Neural progenitor cell (in vitro differentiated cells): ENCODE data around the gene ARHGAP26. TPM values are rescaled to one million over a fixed set of nuclear protein-coding genes. Genes with fewer than 3 reads are reported as not detected.

Experiments
- DNase-seq: peaks from one replicate; pipeline ENCODE4 v3.0.0-alpha.2; 2016; ENCODE audit warnings: low spot score
- H2AFZ ChIP-seq: fragments of 200-600 bp; sonication (generic); replicated peaks from 2 replicates; pipeline ENCODE4 v1.6.1; 2016; ENCODE audit warnings: antibody characterized with exemption
- H3F3A ChIP-seq: fragments of 200-600 bp; sonication (generic); 2 replicates; pipeline ENCODE4 v1.6.1; 2016; ENCODE audit warnings: antibody characterized with exemption, low read depth
- H3K27ac ChIP-seq: fragments of 200-600 bp; sonication (generic); 2 replicates; pipeline ENCODE4 v1.5.1; 2016; ENCODE audit warnings: mild to moderate bottlenecking
- H3K27me3 ChIP-seq: fragments of 200-600 bp; sonication (generic); 2 replicates; pipeline ENCODE4 v1.6.1; 2016; ENCODE audit warnings: mild to moderate bottlenecking, moderate library complexity
- H3K36me3 ChIP-seq: fragments of 200-600 bp; sonication (generic); 2 replicates; pipeline ENCODE4 v1.5.1; 2016
- H3K4me1 ChIP-seq: fragments of 200-600 bp; sonication (generic); 2 replicates; pipeline ENCODE4 v1.6.1; 2016; ENCODE audit warnings: mixed run types
- H3K4me2 ChIP-seq: fragments of 200-600 bp; sonication (generic); 2 replicates; pipeline ENCODE4 v1.6.1; 2016
- H3K4me3 ChIP-seq: fragments of 200-600 bp; sonication (generic); 2 replicates; pipeline ENCODE4 v1.5.1; 2016
- H3K79me2 ChIP-seq: fragments of 200-600 bp; sonication (generic); 2 replicates; pipeline ENCODE4 v1.6.1; 2016; ENCODE audit warnings: low read depth
- H3K9ac ChIP-seq: fragments of 200-600 bp; sonication (generic); 2 replicates; pipeline ENCODE4 v1.6.1; 2016
- H3K9me3 ChIP-seq: fragments of 200-600 bp; sonication (generic); 2 replicates; pipeline ENCODE4 v1.5.1; 2016; ENCODE audit warnings: low read depth
- H4K20me1 ChIP-seq: fragments of 200-600 bp; sonication (generic); 2 replicates; pipeline ENCODE4 v1.6.1; 2016; ENCODE audit warnings: low read depth
- H3K27ac Mint-ChIP-seq: 3 replicates; pipeline ENCODE4 v1.8.0; 2021; ENCODE audit warnings: mixed read lengths
- H3K27me3 Mint-ChIP-seq: 2 replicates; pipeline ENCODE4 v1.8.0; 2022; ENCODE audit warnings: low read depth, mild to moderate bottlenecking, inconsistent platforms, moderate library complexity, mixed read lengths; ENCODE audit not compliant: insufficient read depth
- H3K36me3 Mint-ChIP-seq: 3 replicates; pipeline ENCODE4 v1.8.0; 2021; ENCODE audit warnings: mixed read lengths
- H3K4me1 Mint-ChIP-seq: 3 replicates; pipeline ENCODE4 v1.8.0; 2021; ENCODE audit warnings: mixed read lengths
- H3K4me3 Mint-ChIP-seq: 3 replicates; pipeline ENCODE4 v1.8.0; 2021; ENCODE audit warnings: mild to moderate bottlenecking, moderate library complexity, mixed read lengths
- H3K9me3 Mint-ChIP-seq: 3 replicates; pipeline ENCODE4 v1.8.0; 2020; ENCODE audit warnings: mixed read lengths
- CTCF ChIP-seq: fragments of 200-600 bp; sonication (generic); IDR thresholded peaks from 2 replicates; pipeline ENCODE4 v1.5.1; 2017; ENCODE audit warnings: antibody characterized with exemption, mild to moderate bottlenecking
- EZH2 ChIP-seq: fragments of 200-600 bp; sonication (generic); IDR thresholded peaks from 2 replicates; pipeline ENCODE4 v1.6.1; 2017; ENCODE audit warnings: antibody characterized with exemption, mild to moderate bottlenecking, moderate library complexity
- EZH2phosphoT487 ChIP-seq: fragments of 200-600 bp; sonication (generic); IDR thresholded peaks from 2 replicates; pipeline ENCODE4 v1.6.1; 2017; ENCODE audit warnings: antibody characterized with exemption
- total RNA-seq: library from RNA; depleted of rRNA; stranded (reverse); fragments of >200 nt; gene quantifications from 2 replicates; pipeline ENCODE4 v1.2.3, GENCODE V29; 2015; ENCODE audit warnings: low replicate concordance

The ARHGAP26 gene
- total RNA-seq, 1 donor from 2014 or later = 7.0 TPM

DNA sequence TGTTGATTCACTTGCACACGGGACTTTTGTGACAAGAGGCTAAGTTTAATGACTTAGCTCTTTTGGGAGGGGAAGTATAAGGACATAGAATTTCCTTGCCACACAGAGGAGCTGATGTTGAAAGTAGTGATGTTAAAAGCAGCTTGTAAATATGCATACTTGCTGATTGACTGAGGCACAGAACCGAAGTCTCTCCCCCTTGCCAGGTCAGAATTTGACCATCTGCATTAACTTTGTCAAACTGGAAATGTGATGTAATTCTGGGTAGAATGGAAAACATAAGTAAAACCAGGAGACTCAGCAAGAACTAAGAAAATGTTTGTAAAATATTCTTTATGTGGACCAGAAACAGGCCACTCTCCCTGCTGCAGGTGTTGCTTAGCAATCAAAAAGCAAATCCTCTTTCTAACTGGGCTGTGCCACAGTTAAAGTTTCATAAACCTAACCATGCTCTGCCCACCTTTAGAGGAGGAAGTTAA is 349.2 kb downstream of the ARHGAP26 start:
- Histone ChIP-seq H3K9me3 (no peaks in the 10 kb centered on the region), H4K20me1 (no peaks in the 10 kb centered on the region), H3K4me2 (no peak overlapping the region), H3K79me2 (no peaks in the 10 kb centered on the region), H3K36me3 (no peaks in the 10 kb centered on the region), H3K4me1 (peaks cover 9% of the 10 kb centered on the region), H3K9ac (no peak overlapping the region), H3K27ac (no peak overlapping the region), H3K27me3 (no peaks in the 10 kb centered on the region), H3F3A (no peaks in the 10 kb centered on the region), H3K4me3 (no peak overlapping the region), H2AFZ (no peak overlapping the region)
- Mint-ChIP-seq H3K27me3 (no peaks in the 10 kb centered on the region), H3K36me3 (peaks cover 2% of the 10 kb centered on the region), H3K9me3 (no peaks in the 10 kb centered on the region), H3K27ac (no peak overlapping the region), H3K4me3 (no peak overlapping the region), H3K4me1 (peaks cover 3% of the 10 kb centered on the region)
- TF ChIP-seq CTCF (no peak), EZH2phosphoT487 (no peak), EZH2 (no peak)
- DNase-seq = no peak

DNA sequence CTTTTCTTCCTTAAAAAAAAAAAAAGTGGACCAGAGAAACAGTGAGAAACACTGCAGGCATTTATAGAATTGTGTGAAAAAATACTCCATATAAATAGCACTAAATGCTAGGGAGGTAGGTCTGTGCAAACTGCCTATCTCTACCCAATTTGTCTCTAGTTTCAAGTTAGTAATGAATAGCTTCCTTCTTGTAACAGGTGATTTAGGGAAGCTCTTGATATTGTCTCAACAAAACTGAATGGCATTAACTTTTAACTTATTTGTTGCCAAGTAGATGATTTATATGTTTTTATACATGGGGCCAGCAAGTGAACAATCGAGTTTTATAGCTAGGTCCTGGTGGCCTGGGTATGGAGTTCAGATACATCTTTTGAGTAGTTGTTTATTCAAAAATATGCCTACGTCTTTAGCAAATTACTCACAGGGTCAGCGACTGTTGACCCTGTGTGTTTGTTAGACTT is 349.7 kb downstream of the ARHGAP26 start:
- Mint-ChIP-seq H3K36me3 (peaks cover 2% of the 10 kb centered on the region), H3K27me3 (no peaks in the 10 kb centered on the region), H3K27ac (no peak overlapping the region), H3K4me1 (peaks cover 6% of the 10 kb centered on the region), H3K9me3 (no peaks in the 10 kb centered on the region), H3K4me3 (no peak overlapping the region)
- H3K9me3 ChIP-seq = no peaks in the 10 kb centered on the region
- no peaks in the 10 kb centered on the region for H3K27me3 ChIP-seq
- no peak overlapping the region for H3K4me3 ChIP-seq
- no peak overlapping the region for H2AFZ ChIP-seq
- TF ChIP-seq EZH2phosphoT487 (no peak), CTCF (no peak), EZH2 (no peak)
- no peaks in the 10 kb centered on the region for H3K79me2 ChIP-seq
- no peaks in the 10 kb centered on the region for H4K20me1 ChIP-seq
- H3K36me3 ChIP-seq = no peaks in the 10 kb centered on the region
- no peaks in the 10 kb centered on the region for H3F3A ChIP-seq
- H3K4me2 ChIP-seq = no peak overlapping the region
- DNase-seq = no peak
- H3K4me1 ChIP-seq = peaks cover 9% of the 10 kb centered on the region
- no peak overlapping the region for H3K9ac ChIP-seq
- no peak overlapping the region for H3K27ac ChIP-seq

GRCh38 chr5:143120460-143121134 is 350.4 kb downstream of the ARHGAP26 start:
- H3K27ac ChIP-seq = no peak overlapping the region
- peaks cover 2% of the 10 kb centered on the region for H3K36me3 Mint-ChIP-seq
- no peak for DNase-seq
- H3K9ac ChIP-seq = no peak overlapping the region
- H3K27me3 Mint-ChIP-seq = no peaks in the 10 kb centered on the region
- no peak overlapping the region for H3K27ac Mint-ChIP-seq
- H3K4me1 Mint-ChIP-seq = peaks cover 6% of the 10 kb centered on the region
- no peaks in the 10 kb centered on the region for H4K20me1 ChIP-seq
- no peak overlapping the region for H3K4me3 Mint-ChIP-seq
- no peak overlapping the region for H3K4me2 ChIP-seq
- no peaks in the 10 kb centered on the region for H3K27me3 ChIP-seq
- H2AFZ ChIP-seq = no peak overlapping the region
- H3K9me3 ChIP-seq = no peaks in the 10 kb centered on the region
- no peaks in the 10 kb centered on the region for H3K36me3 ChIP-seq
- no peaks in the 10 kb centered on the region for H3K9me3 Mint-ChIP-seq
- TF ChIP-seq EZH2 (no peak), EZH2phosphoT487 (no peak), CTCF (no peak)
- no peaks in the 10 kb centered on the region for H3K79me2 ChIP-seq
- peaks cover 9% of the 10 kb centered on the region for H3K4me1 ChIP-seq
- H3F3A ChIP-seq = no peaks in the 10 kb centered on the region
- H3K4me3 ChIP-seq = no peak overlapping the region
